Trophoblast cell (in vitro differentiated cells and primary cell): ENCODE measurements around the gene CRYL1.

Experiments used
- DNase-seq, 2 donors: peaks; one replicate each; pipeline ENCODE4 v3.0.0-alpha.2; 2016
- H2AFZ ChIP-seq: 2 replicates; pipeline ENCODE4 v1.6.1; 2013; ENCODE audit warnings: low read length, moderate library complexity, mild to moderate bottlenecking; ENCODE audit not compliant: insufficient read depth, poor library complexity
- H2AK5ac ChIP-seq: 2 replicates; pipeline ENCODE4 v1.6.1; 2013; ENCODE audit warnings: mild to moderate bottlenecking, low read length
- H2BK120ac ChIP-seq: 2 replicates; pipeline ENCODE4 v1.6.1; 2013; ENCODE audit warnings: low read length, mild to moderate bottlenecking, moderate library complexity; ENCODE audit not compliant: insufficient read depth, poor library complexity
- H2BK12ac ChIP-seq: 2 replicates; pipeline ENCODE4 v1.6.1; 2013; ENCODE audit warnings: mild to moderate bottlenecking, low read length, moderate library complexity
- H2BK5ac ChIP-seq: 2 replicates; pipeline ENCODE4 v1.6.1; 2013; ENCODE audit warnings: low read length, low read depth, moderate library complexity, mild to moderate bottlenecking; ENCODE audit not compliant: poor library complexity
- H3K14ac ChIP-seq: 2 replicates; pipeline ENCODE4 v1.6.1; 2013; ENCODE audit warnings: mild to moderate bottlenecking, low read length
- H3K18ac ChIP-seq: 2 replicates; pipeline ENCODE4 v1.6.1; 2013; ENCODE audit warnings: mild to moderate bottlenecking, low read length
- H3K23ac ChIP-seq: 2 replicates; pipeline ENCODE4 v1.6.1; 2013; ENCODE audit warnings: low read length
- H3K27ac ChIP-seq: 2 replicates; pipeline ENCODE4 v1.5.1; 2013; ENCODE audit warnings: low read depth, mild to moderate bottlenecking, inconsistent platforms, low read length, moderate library complexity
- H3K27me3 ChIP-seq: 2 replicates; pipeline ENCODE4 v1.6.1; 2013; ENCODE audit warnings: inconsistent platforms, mild to moderate bottlenecking, low read length, moderate library complexity; ENCODE audit not compliant: insufficient read depth
- H3K36me3 ChIP-seq, 2 experiments: 1 replicate in 1 of 2; 2 replicates in 1 of 2; pipeline ENCODE4 v1.6.1; 2013; ENCODE audit warnings: low read length in 2 of 2, mild to moderate bottlenecking in 2 of 2, moderate library complexity in 1 of 2; ENCODE audit not compliant: insufficient read depth in 2 of 2, control insufficient read depth in 1 of 2
- H3K4ac ChIP-seq: 2 replicates; pipeline ENCODE4 v1.6.1; 2013; ENCODE audit warnings: low read depth, mild to moderate bottlenecking, low read length, moderate library complexity
- H3K4me1 ChIP-seq, 2 experiments: 1 replicate in 1 of 2; 2 replicates in 1 of 2; pipeline ENCODE4 v1.6.1; 2013; ENCODE audit warnings: low read length in 2 of 2, mild to moderate bottlenecking in 2 of 2, moderate library complexity in 1 of 2; ENCODE audit not compliant: insufficient read depth in 2 of 2, control insufficient read depth in 1 of 2
- H3K4me2 ChIP-seq: 2 replicates; pipeline ENCODE4 v1.6.1; 2013; ENCODE audit warnings: inconsistent platforms, mild to moderate bottlenecking, low read length, moderate library complexity
- H3K4me3 ChIP-seq: 2 replicates; pipeline ENCODE4 v1.5.1; 2013; ENCODE audit warnings: mild to moderate bottlenecking, low read depth, low read length, inconsistent platforms
- H3K79me1 ChIP-seq: one replicate; pipeline ENCODE4 v1.6.1; 2013; ENCODE audit warnings: low read length
- H3K79me2 ChIP-seq: 2 replicates; pipeline ENCODE4 v1.6.1; 2013; ENCODE audit warnings: low read length, mild to moderate bottlenecking; ENCODE audit not compliant: control insufficient read depth, insufficient read depth, poor library complexity
- H3K9ac ChIP-seq: 2 replicates; pipeline ENCODE4 v1.6.1; 2013; ENCODE audit warnings: mild to moderate bottlenecking, low read length
- H3K9me3 ChIP-seq: 2 replicates; pipeline ENCODE4 v1.6.1; 2013; ENCODE audit warnings: low read depth, mild to moderate bottlenecking, control low read depth, inconsistent platforms, low read length; ENCODE audit not compliant: insufficient read depth
- H4K12ac ChIP-seq: 2 replicates; pipeline ENCODE4 v1.6.1; 2013; ENCODE audit warnings: low read depth, mild to moderate bottlenecking, low read length, moderate library complexity
- H4K8ac ChIP-seq: 2 replicates; pipeline ENCODE4 v1.6.1; 2013; ENCODE audit warnings: low read depth, mild to moderate bottlenecking, low read length, moderate library complexity
- H4K91ac ChIP-seq: one replicate; pipeline ENCODE4 v1.6.1; 2013; ENCODE audit warnings: low read depth, mild to moderate bottlenecking, low read length, moderate library complexity
- WGBS: extraction: QIAGEN DNeasy Blood & Tissue Kit; methylation state at CpG from one replicate; pipeline ENCODE4 v1.1.7; 2013; ENCODE audit warnings: missing lambda C conversion rate; ENCODE audit not compliant: insufficient read length, insufficient coverage; ENCODE audit errors: extremely low coverage; 5-methylcytosine and 5-hydroxymethylcytosine counted together

Gene CRYL1

DNA sequence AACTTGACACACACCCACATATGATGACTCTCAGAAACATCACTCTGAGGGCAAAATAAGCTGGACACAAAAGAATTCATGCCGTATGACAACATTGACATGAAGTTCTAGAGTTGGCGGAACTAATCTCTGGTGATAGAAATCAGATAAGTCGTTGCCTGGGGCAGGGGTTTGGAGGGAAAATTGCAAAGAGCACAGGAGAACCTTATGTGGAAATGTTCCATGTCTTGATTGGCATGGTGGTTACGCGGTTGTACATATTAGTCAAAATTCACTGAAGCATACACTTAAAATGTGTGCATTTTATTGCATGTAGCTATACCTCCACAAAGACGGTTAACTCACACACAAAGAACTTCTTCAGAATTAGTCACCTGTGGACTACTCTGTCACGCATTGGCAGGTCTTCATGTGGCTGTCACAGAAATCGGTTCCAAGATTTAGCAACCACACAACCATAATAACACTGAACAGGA, 155.7 kb downstream of the CRYL1 start:
- H2BK12ac ChIP-seq = peak overlapping the region; percentile 91
- peak overlapping the region; percentile 46 for H3K18ac ChIP-seq
- no peak overlapping the region for H3K4me3 ChIP-seq
- peak overlapping the region; percentile 51 for H4K8ac ChIP-seq
- peak overlapping the region; percentile 70 for H4K91ac ChIP-seq
- no peak overlapping the region for H3K9ac ChIP-seq
- no peaks in the 10 kb centered on the region for H3K79me2 ChIP-seq
- no peak overlapping the region for H4K12ac ChIP-seq
- DNase-seq = peak; percentile 97 to 100
- no peak overlapping the region for H2AK5ac ChIP-seq
- H3K27me3 ChIP-seq = no peaks in the 10 kb centered on the region
- no peaks in the 10 kb centered on the region for H3K36me3 ChIP-seq
- H2BK5ac ChIP-seq = peak overlapping the region; percentile 57
- WGBS = no CpG with 5 or more reads among the region's 8 CpGs
- H3K14ac ChIP-seq = no peak overlapping the region
- H3K4me2 ChIP-seq = no peak overlapping the region
- peaks cover 9% of the 10 kb centered on the region for H3K79me1 ChIP-seq
- peak overlapping the region; percentile 94 for H3K27ac ChIP-seq
- H2BK120ac ChIP-seq = peak overlapping the region; percentile 81
- H2AFZ ChIP-seq = no peak overlapping the region
- H3K4me1 ChIP-seq = peaks cover 10 to 11% of the 10 kb centered on the region in 2 experiments
- H3K23ac ChIP-seq = no peak overlapping the region
- no peaks in the 10 kb centered on the region for H3K9me3 ChIP-seq
- H3K4ac ChIP-seq = no peak overlapping the region

DNA sequence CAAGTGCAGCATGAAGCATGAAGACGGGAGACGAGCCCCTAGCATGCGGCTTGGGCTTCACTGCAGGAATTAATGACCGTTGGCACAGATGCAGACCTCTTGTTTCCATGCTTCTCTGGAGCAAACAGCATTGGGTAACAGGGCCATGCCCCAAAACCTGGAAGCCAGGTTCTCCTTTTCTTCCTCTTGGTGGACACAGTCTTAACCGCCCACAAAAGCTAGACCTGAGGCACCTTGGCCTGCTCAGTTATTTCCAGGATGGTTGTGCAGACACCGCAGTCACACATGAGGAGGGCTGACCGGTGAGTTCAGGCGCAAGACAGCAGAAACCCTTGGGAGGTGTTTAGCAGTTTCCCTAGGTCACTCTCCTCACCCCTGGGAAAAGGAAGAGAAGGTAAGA, 159.6 kb downstream of the CRYL1 start:
- H3K27ac ChIP-seq = no peak overlapping the region
- no peak overlapping the region for H2BK12ac ChIP-seq
- H2BK120ac ChIP-seq = no peak overlapping the region
- no peak overlapping the region for H3K14ac ChIP-seq
- no peak overlapping the region for H2BK5ac ChIP-seq
- H2AFZ ChIP-seq = no peak overlapping the region
- H3K4ac ChIP-seq = no peak overlapping the region
- H4K8ac ChIP-seq = no peak overlapping the region
- no peaks in the 10 kb centered on the region for H3K79me2 ChIP-seq
- H3K36me3 ChIP-seq = no peaks in the 10 kb centered on the region
- DNase-seq = no peak
- no peaks in the 10 kb centered on the region for H3K27me3 ChIP-seq
- H4K12ac ChIP-seq = no peak overlapping the region
- WGBS = no CpG with 5 or more reads among the region's 8 CpGs
- H3K4me1 ChIP-seq = peaks cover 10 to 14% of the 10 kb centered on the region in 2 experiments
- no peak overlapping the region for H3K23ac ChIP-seq
- no peak overlapping the region for H3K9ac ChIP-seq
- H3K9me3 ChIP-seq = no peaks in the 10 kb centered on the region
- no peak overlapping the region for H3K4me3 ChIP-seq
- no peak overlapping the region for H3K18ac ChIP-seq
- H4K91ac ChIP-seq = no peak overlapping the region
- peaks cover 6% of the 10 kb centered on the region for H3K79me1 ChIP-seq
- H3K4me2 ChIP-seq = no peak overlapping the region
- H2AK5ac ChIP-seq = peak overlapping the region; percentile 5

DNA sequence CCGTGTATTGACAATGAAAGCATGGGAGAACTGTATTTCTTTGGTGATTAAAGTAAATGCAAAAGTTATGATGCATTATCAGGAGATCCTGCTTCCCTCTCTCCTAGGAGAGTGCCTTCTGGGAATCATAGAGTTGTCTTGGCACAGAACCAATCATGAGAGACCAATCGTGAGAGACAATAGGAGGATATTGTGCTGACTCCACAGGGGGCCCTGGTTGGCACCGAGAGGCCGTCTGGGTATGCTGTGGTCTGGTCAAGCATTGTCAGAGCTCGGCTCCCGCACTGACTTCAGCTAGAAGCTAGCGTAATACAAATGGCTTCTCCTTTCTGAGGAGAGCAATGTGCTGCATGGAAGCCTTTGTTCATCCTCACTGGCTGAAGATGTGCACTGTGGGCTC, 162.1 kb downstream of the CRYL1 start:
- Histone ChIP-seq H3K36me3 (no peaks in the 10 kb centered on the region), H3K79me1 (peaks cover 6% of the 10 kb centered on the region), H4K12ac (no peak overlapping the region), H3K79me2 (no peaks in the 10 kb centered on the region), H3K4me3 (no peak overlapping the region), H3K4ac (no peak overlapping the region), H2AFZ (no peak overlapping the region), H3K18ac (no peak overlapping the region), H4K8ac (no peak overlapping the region), H3K14ac (no peak overlapping the region), H2AK5ac (no peak overlapping the region), H3K9ac (no peak overlapping the region), H2BK12ac (no peak overlapping the region), H3K23ac (no peak overlapping the region), H3K27me3 (no peaks in the 10 kb centered on the region), H4K91ac (no peak overlapping the region), H3K4me2 (no peak overlapping the region), H3K27ac (no peak overlapping the region), H3K9me3 (peaks cover 2% of the 10 kb centered on the region), H2BK5ac (no peak overlapping the region), H2BK120ac (no peak overlapping the region), H3K4me1 (peaks cover 9 to 23% of the 10 kb centered on the region in 2 experiments)
- WGBS = no CpG with 5 or more reads among the region's 7 CpGs
- no peak for DNase-seq

DNA sequence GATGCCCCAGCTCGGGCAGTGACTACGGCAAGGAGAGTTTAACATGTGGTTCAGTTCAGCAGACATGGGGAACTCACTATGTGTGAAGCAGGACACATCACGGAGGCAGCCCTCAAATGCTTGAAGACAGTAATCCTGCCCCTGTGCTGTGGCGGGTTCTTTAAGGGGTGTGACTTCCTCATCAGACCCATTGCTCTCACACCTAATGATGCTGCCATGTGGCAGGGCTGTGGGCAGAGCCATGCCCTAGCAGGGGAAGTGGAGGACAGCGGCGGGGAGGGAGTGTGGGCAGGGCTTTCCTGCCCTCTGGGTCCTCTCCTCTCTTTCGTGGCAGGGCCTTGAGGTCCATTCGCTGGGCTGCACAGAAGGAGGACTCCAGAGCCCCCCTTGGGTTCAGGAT, 162.5 kb downstream of the CRYL1 start:
- Histone ChIP-seq H3K79me1 (peaks cover 8% of the 10 kb centered on the region), H2AFZ (no peak overlapping the region), H3K27me3 (no peaks in the 10 kb centered on the region), H3K4ac (no peak overlapping the region), H4K12ac (no peak overlapping the region), H3K9me3 (peaks cover 2% of the 10 kb centered on the region), H3K23ac (no peak overlapping the region), H3K27ac (no peak overlapping the region), H3K4me3 (no peak overlapping the region), H4K91ac (no peak overlapping the region), H3K18ac (no peak overlapping the region), H2BK12ac (peak overlapping the region; percentile 38), H3K14ac (peak overlapping the region; percentile 30), H3K4me1 (peaks cover 9 to 23% of the 10 kb centered on the region in 2 experiments), H3K36me3 (no peaks in the 10 kb centered on the region), H2AK5ac (no peak overlapping the region), H2BK120ac (no peak overlapping the region), H4K8ac (no peak overlapping the region), H3K79me2 (no peaks in the 10 kb centered on the region), H2BK5ac (no peak overlapping the region), H3K4me2 (no peak overlapping the region), H3K9ac (no peak overlapping the region)
- no peak for DNase-seq
- WGBS = no CpG with 5 or more reads among the region's 8 CpGs
